ENCODE data around the gene SERPINA9. TPM values are rescaled to one million over a fixed set of nuclear protein-coding genes. Genes with fewer than 3 reads are reported as not detected.

Gene SERPINA9
- total RNA-seq, 4 donors from 2014 or later = not detected

DNA sequence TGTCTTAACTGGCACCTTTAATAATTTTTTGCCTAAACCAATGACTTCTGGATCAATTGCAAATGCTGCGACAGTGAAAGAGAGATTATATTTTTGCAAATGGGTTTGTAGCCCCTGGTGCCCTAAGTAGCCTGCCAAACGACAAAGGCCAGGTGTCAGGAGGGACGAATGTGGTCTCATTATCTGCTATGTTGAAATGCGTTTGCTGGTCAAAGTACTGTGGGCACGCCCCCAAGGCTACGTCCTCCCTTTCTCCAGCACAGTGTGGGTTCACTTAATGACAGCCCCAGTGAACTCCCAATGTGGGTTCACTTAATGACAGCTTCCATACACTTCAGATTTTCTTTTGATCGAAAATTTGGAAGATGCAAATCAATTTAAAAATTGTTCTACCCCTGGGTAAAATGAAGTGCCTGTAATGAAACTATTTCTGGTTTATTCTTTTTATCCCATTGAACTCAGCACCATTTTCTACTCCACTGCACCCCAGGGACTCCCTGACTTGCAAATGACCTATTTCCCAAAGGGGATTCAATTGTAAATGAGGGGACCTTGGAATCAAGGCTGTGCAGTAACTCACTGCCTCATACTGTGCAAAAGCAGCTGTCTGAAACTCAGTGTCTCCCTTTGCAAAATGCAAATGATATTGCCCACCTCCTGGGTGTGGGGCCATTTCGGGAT lies 24.8 kb downstream of the SERPINA9 start:
- TF ChIP-seq, protein P1, sequence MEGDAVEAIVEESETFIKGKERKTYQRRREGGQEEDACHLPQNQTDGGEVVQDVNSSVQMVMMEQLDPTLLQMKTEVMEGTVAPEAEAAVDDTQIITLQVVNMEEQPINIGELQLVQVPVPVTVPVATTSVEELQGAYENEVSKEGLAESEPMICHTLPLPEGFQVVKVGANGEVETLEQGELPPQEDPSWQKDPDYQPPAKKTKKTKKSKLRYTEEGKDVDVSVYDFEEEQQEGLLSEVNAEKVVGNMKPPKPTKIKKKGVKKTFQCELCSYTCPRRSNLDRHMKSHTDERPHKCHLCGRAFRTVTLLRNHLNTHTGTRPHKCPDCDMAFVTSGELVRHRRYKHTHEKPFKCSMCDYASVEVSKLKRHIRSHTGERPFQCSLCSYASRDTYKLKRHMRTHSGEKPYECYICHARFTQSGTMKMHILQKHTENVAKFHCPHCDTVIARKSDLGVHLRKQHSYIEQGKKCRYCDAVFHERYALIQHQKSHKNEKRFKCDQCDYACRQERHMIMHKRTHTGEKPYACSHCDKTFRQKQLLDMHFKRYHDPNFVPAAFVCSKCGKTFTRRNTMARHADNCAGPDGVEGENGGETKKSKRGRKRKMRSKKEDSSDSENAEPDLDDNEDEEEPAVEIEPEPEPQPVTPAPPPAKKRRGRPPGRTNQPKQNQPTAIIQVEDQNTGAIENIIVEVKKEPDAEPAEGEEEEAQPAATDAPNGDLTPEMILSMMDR (IDR thresholded peaks at IDR 0.05) = no peak
- TF ChIP-seq POLR2A (IDR thresholded peaks at IDR 0.05) = no peak
- TF ChIP-seq EP300 (IDR thresholded peaks at IDR 0.05) = no peak
- no peaks in the 10 kb centered on the region for H3K4me1 ChIP-seq
- no peak overlapping the region for H3K4me3 ChIP-seq
- WGBS, 2 donors = 11 to 17% methylated on average over 8 of the region's 8 CpGs
- H3K9me3 ChIP-seq = peaks cover 0 to 5% (median 0%) of the 10 kb centered on the region in 4 donors
- H3K27me3 ChIP-seq = no peaks in the 10 kb centered on the region
- no peak overlapping the region for H3K27ac ChIP-seq
- H3K36me3 ChIP-seq = no peaks in the 10 kb centered on the region
- no peak for DNase-seq (ENCODE audit: low spot score in 2 of 2)

DNA sequence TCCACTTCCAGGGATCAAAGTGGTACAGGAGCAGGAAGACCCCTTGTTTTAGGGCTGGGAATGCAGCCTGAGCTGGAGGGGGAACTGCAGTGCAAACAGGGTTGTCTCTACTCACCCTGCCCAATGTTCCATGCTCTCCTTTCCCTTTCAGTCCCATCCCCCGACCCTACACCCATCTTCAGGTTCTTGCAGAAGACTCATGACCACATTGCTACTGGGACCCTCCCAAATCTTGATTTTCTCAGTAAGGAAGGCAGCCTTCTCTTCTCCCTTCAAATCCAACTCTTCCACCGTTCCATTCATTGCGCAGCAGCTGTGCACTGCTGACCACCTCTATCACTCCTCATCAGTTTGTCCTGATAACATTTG lies 25.3 kb downstream of the SERPINA9 start:
- Histone ChIP-seq H3K27ac (no peak overlapping the region), H3K27me3 (no peaks in the 10 kb centered on the region), H3K4me3 (no peak overlapping the region), H3K9me3 (peaks cover 0 to 5% (median 0%) of the 10 kb centered on the region in 4 donors), H3K36me3 (no peaks in the 10 kb centered on the region), H3K4me1 (no peaks in the 10 kb centered on the region)
- whole genome bisulfite sequencing, 2 donors = 64 to 76% methylated on average over 3 of the region's 3 CpGs
- DNase-seq (ENCODE audit: low spot score in 2 of 2) = no peak
- no peak for TF ChIP-seq POLR2A (IDR thresholded peaks at IDR 0.05)
- TF ChIP-seq, protein P1 (IDR thresholded peaks at IDR 0.05) = no peak
- no peak for TF ChIP-seq EP300 (IDR thresholded peaks at IDR 0.05)

DNA sequence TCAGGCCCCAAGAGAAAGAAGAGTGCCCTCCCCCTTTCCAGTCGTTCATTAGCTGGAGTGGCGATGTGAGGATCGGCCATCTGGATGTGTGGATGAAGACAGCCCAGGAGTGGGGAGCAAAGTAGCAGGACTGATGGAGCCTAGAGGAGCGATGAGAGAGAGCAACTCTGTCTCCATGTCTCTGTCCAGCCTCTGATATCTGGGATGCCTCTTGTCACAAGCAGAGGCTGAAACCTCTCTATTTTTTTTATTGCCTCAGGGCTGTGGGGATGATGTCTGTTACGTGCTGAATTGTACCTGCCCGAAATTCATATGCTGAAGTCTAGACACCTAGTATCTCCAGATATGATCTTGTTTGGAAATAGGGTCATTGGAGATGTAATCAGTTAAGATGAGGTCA lies 26.1 kb downstream of the SERPINA9 start:
- no peak for DNase-seq (ENCODE audit: low spot score in 2 of 2)
- 79 to 80% methylated on average over 6 of the region's 6 CpGs for WGBS, 2 donors
- H3K4me3 ChIP-seq = no peak overlapping the region
- peaks cover 0 to 5% (median 0%) of the 10 kb centered on the region in 4 donors for H3K9me3 ChIP-seq
- H3K27me3 ChIP-seq = no peaks in the 10 kb centered on the region
- H3K27ac ChIP-seq = no peak overlapping the region
- TF ChIP-seq, protein P1 (IDR thresholded peaks at IDR 0.05) = no peak
- TF ChIP-seq POLR2A (IDR thresholded peaks at IDR 0.05) = no peak
- no peak for TF ChIP-seq EP300 (IDR thresholded peaks at IDR 0.05)
- no peaks in the 10 kb centered on the region for H3K36me3 ChIP-seq
- no peaks in the 10 kb centered on the region for H3K4me1 ChIP-seq

GRCh38 chr14:94448071-94448808 lies 27.8 kb downstream of the SERPINA9 start:
- no peak for TF ChIP-seq POLR2A (IDR thresholded peaks at IDR 0.05)
- TF ChIP-seq, protein P1 (IDR thresholded peaks at IDR 0.05) = no peak
- no peak for TF ChIP-seq EP300 (IDR thresholded peaks at IDR 0.05)
- H3K36me3 ChIP-seq = no peaks in the 10 kb centered on the region
- DNase-seq (ENCODE audit: low spot score in 2 of 2) = no peak
- no peak overlapping the region for H3K4me3 ChIP-seq
- 75% methylated on average over 14 of the region's 14 CpGs for WGBS, 2 donors
- no peaks in the 10 kb centered on the region for H3K9me3 ChIP-seq
- no peaks in the 10 kb centered on the region for H3K4me1 ChIP-seq
- no peaks in the 10 kb centered on the region for H3K27me3 ChIP-seq
- no peak overlapping the region for H3K27ac ChIP-seq

DNA sequence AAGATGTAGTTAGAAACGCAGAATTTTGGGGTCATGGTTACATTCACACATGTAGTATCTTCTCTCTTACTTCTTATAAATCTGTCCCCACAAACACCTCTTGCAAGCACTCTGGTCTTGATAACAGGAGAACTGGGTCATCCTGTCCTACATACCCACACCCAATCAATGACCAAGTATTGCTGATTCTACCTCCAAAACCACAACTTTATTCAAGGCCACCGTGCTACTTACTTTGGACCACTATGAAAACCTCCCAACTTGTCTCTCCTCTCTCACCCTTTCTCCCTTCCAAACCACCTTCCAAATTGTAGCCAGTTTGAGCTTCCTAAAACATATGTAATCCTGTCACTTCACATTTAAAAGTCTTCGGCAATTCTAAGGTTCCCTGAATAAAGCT lies 28.8 kb downstream of the SERPINA9 start:
- Histone ChIP-seq H3K27me3 (no peaks in the 10 kb centered on the region), H3K36me3 (no peaks in the 10 kb centered on the region), H3K4me1 (no peaks in the 10 kb centered on the region), H3K4me3 (no peak overlapping the region), H3K27ac (no peak overlapping the region), H3K9me3 (no peaks in the 10 kb centered on the region)
- TF ChIP-seq POLR2A (IDR thresholded peaks at IDR 0.05) (no peak), EP300 (IDR thresholded peaks at IDR 0.05) (no peak)
- TF ChIP-seq, protein P1 (IDR thresholded peaks at IDR 0.05) = no peak
- 63 to 70% methylated on average over 3 of the region's 3 CpGs for WGBS, 2 donors
- no peak for DNase-seq (ENCODE audit: low spot score in 2 of 2)

All from tibial nerve (tissue), 4 donors.